Endothelial cell of umbilical vein (primary cell): Measurements from ENCODE around the gene PKP4. TPM values are rescaled to one million over a fixed set of nuclear protein-coding genes. Genes with fewer than 3 reads are reported as not detected.
"Not testable (repeated sequence)": the region's sequence is repeated elsewhere in the genome, so short reads cannot be mapped to it uniquely, and the experiment has no call there.

Experiments used
- BruUV-seq: library from RNA; stranded (reverse); fragments of 400-500 nt; replicated peaks from 2 replicates; lab custom pipeline; 2021; lab: Mats Ljungman, UMichigan
- CTCF ChIA-PET: fragments of 300-600, 350-600 bp; sonication (Branson Sonifier 250); formaldehyde crosslinking; loops from one replicate; lab custom pipeline; 2021; ENCODE audit warnings: antibody characterized with exemption, inconsistent platforms; lab: Charles Lee
- POLR2A ChIA-PET: fragments of 300-600, 350-600 bp; sonication (Branson Sonifier 250); formaldehyde crosslinking; loops from one replicate; lab custom pipeline; 2021; ENCODE audit warnings: antibody characterized with exemption, inconsistent platforms; lab: Charles Lee
- DNase-seq: peaks from one replicate; pipeline ENCODE4 v3.0.0-alpha.2; 2011; ENCODE audit warnings: low read depth, low spot score
- FAIRE-seq: peaks from 2 replicates; lab custom pipeline; 2011; peaks lifted over from hg19 to GRCh38; lab: Jason Lieb, UNC
- H2AFZ ChIP-seq: 2 replicates; pipeline ENCODE4 v1.6.0; 2012; ENCODE audit warnings: low read depth, low read length, control low read depth, inconsistent platforms
- H3K27ac ChIP-seq: 2 replicates; pipeline ENCODE4 v1.5.1; 2011; ENCODE audit warnings: low read depth, mild to moderate bottlenecking, control low read depth, low read length, moderate library complexity; ENCODE audit not compliant: insufficient read depth
- H3K27me3 ChIP-seq, 2 experiments: 2 replicates each; pipeline versions ENCODE4 v1.6.0 to v1.6.1; 2011; ENCODE audit warnings: low read length in 2 of 2, mixed read lengths in 1 of 2; ENCODE audit not compliant: control insufficient read depth in 2 of 2, insufficient read depth in 2 of 2
- H3K36me3 ChIP-seq, 2 experiments: 2 replicates in 1 of 2; 3 replicates in 1 of 2; pipeline ENCODE4 v1.5.1; 2011; ENCODE audit warnings: low read length in 2 of 2, mild to moderate bottlenecking in 1 of 2, moderate library complexity in 1 of 2; ENCODE audit not compliant: control insufficient read depth in 2 of 2, insufficient read depth in 2 of 2; ENCODE audit errors: extremely low read depth in 1 of 2
- H3K4me1 ChIP-seq: 3 replicates; pipeline ENCODE4 v1.5.1; 2011; ENCODE audit warnings: mild to moderate bottlenecking, low read length; ENCODE audit not compliant: control insufficient read depth, insufficient read depth; ENCODE audit errors: extremely low read depth
- H3K4me2 ChIP-seq: 2 replicates; pipeline ENCODE4 v1.6.1; 2011; ENCODE audit warnings: low read length, control low read depth, mixed read lengths; ENCODE audit not compliant: insufficient read depth
- H3K4me3 ChIP-seq, 3 experiments: fragments of 200-600 bp in 1 of 3; sonication (generic), shearing (Covaris generic) in 1 of 3; replicated peaks in 1 of 3; 2 replicates each; pipeline ENCODE4 v1.5.1; 2011 to 2016; ENCODE audit warnings: control low read depth in 3 of 3, low read length in 3 of 3, mild to moderate bottlenecking in 2 of 3, inconsistent platforms in 1 of 3, low read depth in 1 of 3, moderate library complexity in 1 of 3; ENCODE audit not compliant: insufficient read depth in 1 of 3
- H3K79me2 ChIP-seq: 2 replicates; pipeline ENCODE4 v1.6.0; 2012; ENCODE audit warnings: low read length, inconsistent platforms; ENCODE audit not compliant: control insufficient read depth, insufficient read depth
- H3K9ac ChIP-seq: replicated peaks from 2 replicates; pipeline ENCODE3; 2011; ENCODE audit warnings: low read length, control low read depth; ENCODE audit not compliant: insufficient read depth; ENCODE audit errors: extremely low read depth
- H3K9me1 ChIP-seq: replicated peaks from 3 replicates; pipeline ENCODE4 v1.6.0; 2011; ENCODE audit warnings: mild to moderate bottlenecking, low read length; ENCODE audit not compliant: control insufficient read depth, insufficient read depth; ENCODE audit errors: extremely low read depth
- H3K9me3 ChIP-seq: replicated peaks from 2 replicates; pipeline ENCODE4 v1.5.1; 2012; ENCODE audit warnings: low read length, inconsistent platforms; ENCODE audit not compliant: control insufficient read depth, insufficient read depth
- H4K20me1 ChIP-seq: replicated peaks from 2 replicates; pipeline ENCODE3; 2011; ENCODE audit warnings: mild to moderate bottlenecking, low read length; ENCODE audit not compliant: control insufficient read depth, insufficient read depth; ENCODE audit errors: extremely low read depth
- GATA2 ChIP-seq: IDR thresholded peaks from 2 replicates; pipeline ENCODE4 v1.7.0; 2011; ENCODE audit warnings: low read depth, mild to moderate bottlenecking, moderate library complexity, mixed read lengths, low read length; ENCODE audit not compliant: insufficient read length, insufficient read depth
- JUN ChIP-seq: IDR thresholded peaks from 2 replicates; pipeline ENCODE4 v1.6.1; 2011; ENCODE audit warnings: borderline replicate concordance, low read depth; ENCODE audit not compliant: insufficient read length, insufficient read depth
- MYC ChIP-seq: IDR thresholded peaks from one replicate; pipeline ENCODE4 v1.6.1; 2011; ENCODE audit warnings: mild to moderate bottlenecking, low read depth, low read length
- POLR2AphosphoS5 ChIP-seq: IDR thresholded peaks from 2 replicates; pipeline ENCODE4 v1.6.1; 2012; ENCODE audit warnings: low read depth, mild to moderate bottlenecking, control low read depth, low read length, moderate library complexity; ENCODE audit not compliant: insufficient read depth
- dilution Hi-C: fragments of 300-500 bp; cut with MboI; formaldehyde crosslinking; loops from one replicate; pipeline ENCODE4 v1.15.0; 2019; ENCODE audit warnings: low sequenced_read_pairs; ENCODE audit not compliant: extremely low pct_ligation_motif_present
- intact Hi-C: fragments of 100-400 bp; cut with micrococcal nuclease; formaldehyde crosslinking; loops from one replicate; pipeline ENCODE4 v1.10.0; 2022
- polyA plus RNA-seq, 4 experiments: library from polyadenylated mRNA; depleted of rRNA in 3 of 4; stranded (reverse) in 3 of 4; unstranded in 1 of 4; fragments of >200 nt; gene quantifications; 2 replicates each; pipeline versions ENCODE4 v1.2.1 to v1.2.3, GENCODE V29; 2011 to 2012; ENCODE audit warnings: missing spikeins in 1 of 4
- total RNA-seq: library from RNA; stranded (reverse); gene quantifications from 2 replicates; pipeline ENCODE4 v1.2.3, GENCODE V29; 2021

PKP4 gene
- total and polyA plus RNA-seq, 2 donors (not counting 3 experiments of a cell fraction or from before 2014, with no cell fraction given), result 35.4 to 68.5 TPM

DNA sequence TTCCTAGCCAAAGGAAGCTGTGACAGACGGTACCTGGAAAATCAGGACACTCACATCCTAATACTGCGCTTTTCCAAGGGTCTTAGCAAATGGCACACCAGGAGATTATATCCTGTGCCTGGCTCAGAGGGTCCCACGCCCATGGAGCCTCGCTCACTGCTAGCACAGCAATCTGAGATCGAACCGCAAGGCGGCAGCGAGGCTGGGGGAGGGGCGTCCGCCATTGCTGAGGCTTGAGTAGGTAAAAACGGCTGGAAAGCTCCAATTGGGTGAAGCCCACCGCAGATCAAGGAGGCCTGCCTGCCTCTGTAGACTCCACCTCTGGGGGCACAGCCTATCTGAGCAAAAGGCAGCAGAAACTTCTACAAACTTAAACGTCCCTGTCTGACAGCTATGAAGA is 23.0 kb upstream of the PKP4 start:
- H3K9ac ChIP-seq, DNase-seq, FAIRE-seq, H3K36me3 ChIP-seq, H2AFZ ChIP-seq, H3K4me2 ChIP-seq, H3K9me3 ChIP-seq, intact Hi-C loops, BruUV-seq, H4K20me1 ChIP-seq, H3K4me3 ChIP-seq, H3K27ac ChIP-seq, H3K4me1 ChIP-seq, H3K9me1 ChIP-seq, POLR2A ChIA-PET, dilution Hi-C loops, H3K79me2 ChIP-seq, H3K27me3 ChIP-seq: not testable (repeated sequence)
- CTCF ChIA-PET, result interaction anchor here (0.6 kb wide), 1 partner anchor 140 kb away, joined by 3 read pairs; no protein-coding TSS in a partner anchor

DNA sequence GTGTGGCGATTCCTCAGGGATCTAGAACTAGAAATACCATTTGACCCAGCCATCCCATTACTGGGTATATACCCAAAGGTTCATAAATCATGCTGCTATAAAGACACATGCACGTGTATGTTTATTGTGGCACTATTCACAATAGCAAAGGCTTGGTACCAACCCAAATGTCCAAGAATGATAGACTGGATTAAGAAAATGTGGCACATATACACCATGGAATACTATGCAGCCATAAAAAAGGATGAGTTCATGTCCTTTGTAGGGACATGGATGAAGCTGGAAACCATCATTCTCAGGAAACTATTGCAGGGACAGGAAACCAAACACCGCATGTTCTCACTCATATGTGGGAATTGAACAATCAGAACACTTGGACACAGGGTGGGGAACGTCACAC is 17.7 kb upstream of the PKP4 start:
- H3K9me3 ChIP-seq, H3K4me3 ChIP-seq, H3K9me1 ChIP-seq, H3K27me3 ChIP-seq, H3K4me1 ChIP-seq, H2AFZ ChIP-seq, POLR2A ChIA-PET, H3K36me3 ChIP-seq, H4K20me1 ChIP-seq, dilution Hi-C loops, intact Hi-C loops, H3K9ac ChIP-seq, FAIRE-seq, H3K27ac ChIP-seq, DNase-seq, CTCF ChIA-PET, H3K4me2 ChIP-seq, H3K79me2 ChIP-seq, BruUV-seq: not testable (repeated sequence)

DNA sequence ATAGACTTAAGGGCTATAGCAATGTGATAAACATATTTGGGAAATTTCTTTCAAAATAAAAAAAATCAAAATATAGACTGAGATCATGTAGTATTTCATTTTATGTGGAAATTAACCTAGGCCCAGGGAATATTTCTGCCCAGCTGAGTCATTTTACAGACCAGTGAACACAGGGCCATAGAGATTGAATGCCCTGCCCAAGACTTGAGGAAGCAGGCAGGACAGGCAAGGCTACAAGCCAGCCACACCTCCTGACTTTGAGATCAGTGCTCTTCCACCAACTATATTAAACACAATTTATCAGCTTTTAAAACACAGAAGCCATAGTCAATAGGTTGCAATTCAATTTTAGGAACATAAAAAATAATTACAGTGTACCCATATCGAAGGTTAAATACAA is 13.1 kb upstream of the PKP4 start:
- intact Hi-C loops, result no loop called here
- no peak for DNase-seq
- dilution Hi-C loops, result no loop called here

More for the DNA sequence above, 13.1 kb upstream of the PKP4 start:
- no peak overlapping the region for H3K27ac ChIP-seq
- FAIRE-seq, result no peak
- TF ChIP-seq GATA2 (no peak), MYC (no peak), POLR2AphosphoS5 (no peak), JUN (no peak)
- H3K4me1 ChIP-seq, result no peaks in the 10 kb centered on the region
- H3K4me3 ChIP-seq, result no peak overlapping the region
- ChIA-PET CTCF (interaction anchor here (1.0 to 1.3 kb wide), 3 partner anchors 13 to 409 kb away, joined by 3 to 4 read pairs (median 3); partner anchors contain the start of genes CCDC148 and PKP4), POLR2A (no interaction called here)
- H3K9me1 ChIP-seq, result no peaks in the 10 kb centered on the region
- no peak overlapping the region for H2AFZ ChIP-seq
- H3K27me3 ChIP-seq, result no peaks in the 10 kb centered on the region
- H3K36me3 ChIP-seq, result no peaks in the 10 kb centered on the region
- H3K9ac ChIP-seq, result no peak overlapping the region
- no TSS peak for BruUV-seq
- H3K9me3 ChIP-seq, result no peaks in the 10 kb centered on the region
- H4K20me1 ChIP-seq, result no peaks in the 10 kb centered on the region
- H3K4me2 ChIP-seq, result no peak overlapping the region
- no peaks in the 10 kb centered on the region for H3K79me2 ChIP-seq
